ENCODE measurements around the gene PPP2R2D. TPM values are rescaled to one million over a fixed set of nuclear protein-coding genes. Genes with fewer than 3 reads are reported as not detected.

Gene PPP2R2D
- total RNA-seq, 1 experiment from 2014 or later, result 41.0 TPM

GRCh38 chr10:131897297-131897899 is 3.4 kb upstream of the PPP2R2D start:
- CTCF ChIA-PET, result no interaction called here
- Histone ChIP-seq H3K27ac (ENCODE audit: low read length) (no peak overlapping the region), H3K4me1 (ENCODE audit: control insufficient read depth, insufficient read depth, low read length) (peaks cover 6% of the 10 kb centered on the region), H3K4me3 (ENCODE audit: low read depth in 2 of 2, low read length in 2 of 2) (no peak overlapping the region), H3K27me3 (ENCODE audit: control insufficient read depth, insufficient read depth, low read length) (peaks cover 4% of the 10 kb centered on the region; the same call in 1 of the 2 replicates), H3K9me3 (ENCODE audit: control insufficient read depth, insufficient read depth, low read depth, low read length) (no peaks in the 10 kb centered on the region), H3K36me3 (ENCODE audit: control insufficient read depth, insufficient read depth, low read length) (no peaks in the 10 kb centered on the region)
- TF ChIP-seq, protein P1, sequence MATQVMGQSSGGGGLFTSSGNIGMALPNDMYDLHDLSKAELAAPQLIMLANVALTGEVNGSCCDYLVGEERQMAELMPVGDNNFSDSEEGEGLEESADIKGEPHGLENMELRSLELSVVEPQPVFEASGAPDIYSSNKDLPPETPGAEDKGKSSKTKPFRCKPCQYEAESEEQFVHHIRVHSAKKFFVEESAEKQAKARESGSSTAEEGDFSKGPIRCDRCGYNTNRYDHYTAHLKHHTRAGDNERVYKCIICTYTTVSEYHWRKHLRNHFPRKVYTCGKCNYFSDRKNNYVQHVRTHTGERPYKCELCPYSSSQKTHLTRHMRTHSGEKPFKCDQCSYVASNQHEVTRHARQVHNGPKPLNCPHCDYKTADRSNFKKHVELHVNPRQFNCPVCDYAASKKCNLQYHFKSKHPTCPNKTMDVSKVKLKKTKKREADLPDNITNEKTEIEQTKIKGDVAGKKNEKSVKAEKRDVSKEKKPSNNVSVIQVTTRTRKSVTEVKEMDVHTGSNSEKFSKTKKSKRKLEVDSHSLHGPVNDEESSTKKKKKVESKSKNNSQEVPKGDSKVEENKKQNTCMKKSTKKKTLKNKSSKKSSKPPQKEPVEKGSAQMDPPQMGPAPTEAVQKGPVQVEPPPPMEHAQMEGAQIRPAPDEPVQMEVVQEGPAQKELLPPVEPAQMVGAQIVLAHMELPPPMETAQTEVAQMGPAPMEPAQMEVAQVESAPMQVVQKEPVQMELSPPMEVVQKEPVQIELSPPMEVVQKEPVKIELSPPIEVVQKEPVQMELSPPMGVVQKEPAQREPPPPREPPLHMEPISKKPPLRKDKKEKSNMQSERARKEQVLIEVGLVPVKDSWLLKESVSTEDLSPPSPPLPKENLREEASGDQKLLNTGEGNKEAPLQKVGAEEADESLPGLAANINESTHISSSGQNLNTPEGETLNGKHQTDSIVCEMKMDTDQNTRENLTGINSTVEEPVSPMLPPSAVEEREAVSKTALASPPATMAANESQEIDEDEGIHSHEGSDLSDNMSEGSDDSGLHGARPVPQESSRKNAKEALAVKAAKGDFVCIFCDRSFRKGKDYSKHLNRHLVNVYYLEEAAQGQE (IDR thresholded peaks at IDR 0.05; ENCODE audit: insufficient read depth in 1 of 2, low read depth in 2 of 2, low read length in 1 of 2), result no peak
- TF ChIP-seq SIN3A (IDR thresholded peaks at IDR 0.05; ENCODE audit: borderline replicate concordance, insufficient read depth, low read depth, low read length) (no peak), POLR2AphosphoS5 (IDR thresholded peaks at IDR 0.05; ENCODE audit: low read depth, low read length) (no peak), TCF7L2 (IDR thresholded peaks at IDR 0.05; ENCODE audit: low read depth, low read length) (no peak), CTCF (IDR thresholded peaks at IDR 0.05) (no peak)
- ATAC-seq (no peak), DNase-seq (ENCODE audit: low read depth, low spot score) (no peak)
- no TSS peak for BruUV-seq (replicated peaks)
- in situ Hi-C loops (cut with HindIII; ENCODE audit: low pct_unique_long_range_greater_than_20kb, low sequenced_read_pairs) (no loop called here), intact Hi-C loops (cut with micrococcal nuclease; ENCODE audit: unreplicated experiment) (no loop called here)
- POLR2A ChIA-PET, result no interaction called here

DNA sequence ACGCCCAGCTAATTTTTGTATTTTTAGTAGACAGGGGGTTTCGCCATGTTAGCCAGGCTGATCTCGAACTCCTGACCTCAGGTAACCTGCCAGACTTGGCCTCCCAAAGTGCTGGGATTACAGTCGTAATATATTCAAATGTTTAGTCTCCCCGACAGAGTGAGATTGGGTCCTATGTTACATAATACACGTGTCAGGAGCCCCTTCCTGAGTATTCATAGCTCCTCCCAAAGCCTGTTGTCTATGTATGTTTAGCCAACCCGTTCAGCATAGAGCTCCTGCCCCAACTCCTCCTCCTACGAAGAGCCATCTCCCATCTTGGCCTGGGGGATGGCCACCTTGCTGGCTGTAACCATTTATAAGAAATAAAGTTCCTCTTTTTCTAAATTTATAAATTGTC is 2.7 kb upstream of the PPP2R2D start:
- CTCF ChIA-PET, result no interaction called here

More for the DNA sequence above, 2.7 kb upstream of the PPP2R2D start:
- H3K27ac ChIP-seq (ENCODE audit: low read length), result no peak overlapping the region
- H3K4me1 ChIP-seq (ENCODE audit: control insufficient read depth, insufficient read depth, low read length), result peaks cover 12% of the 10 kb centered on the region
- DNase-seq (ENCODE audit: low read depth, low spot score) (no peak), ATAC-seq (no peak)
- in situ Hi-C loops (cut with HindIII; ENCODE audit: low pct_unique_long_range_greater_than_20kb, low sequenced_read_pairs) (no loop called here), intact Hi-C loops (cut with micrococcal nuclease; ENCODE audit: unreplicated experiment) (no loop called here)
- H3K9me3 ChIP-seq (ENCODE audit: control insufficient read depth, insufficient read depth, low read depth, low read length), result no peaks in the 10 kb centered on the region
- H3K36me3 ChIP-seq (ENCODE audit: control insufficient read depth, insufficient read depth, low read length), result no peaks in the 10 kb centered on the region
- POLR2A ChIA-PET, result no interaction called here
- H3K4me3 ChIP-seq (ENCODE audit: low read depth in 2 of 2, low read length in 2 of 2), result no peak overlapping the region
- TF ChIP-seq POLR2AphosphoS5 (IDR thresholded peaks at IDR 0.05; ENCODE audit: low read depth, low read length) (no peak), SIN3A (IDR thresholded peaks at IDR 0.05; ENCODE audit: borderline replicate concordance, insufficient read depth, low read depth, low read length) (no peak), CTCF (IDR thresholded peaks at IDR 0.05) (no peak), TCF7L2 (IDR thresholded peaks at IDR 0.05; ENCODE audit: low read depth, low read length) (no peak)
- TF ChIP-seq, protein P1 (IDR thresholded peaks at IDR 0.05; ENCODE audit: insufficient read depth in 1 of 2, low read depth in 2 of 2, low read length in 1 of 2), result no peak
- peaks cover 4% of the 10 kb centered on the region; the same call in 1 of the 2 replicates for H3K27me3 ChIP-seq (ENCODE audit: control insufficient read depth, insufficient read depth, low read length)
- no TSS peak for BruUV-seq (replicated peaks)
